Eye (tissue), 1 donor: ENCODE measurements around the gene GRIK3.

Experiments
- DNase-seq: peaks from one replicate; pipeline ENCODE4 v3.0.0-alpha.2; 2015

Gene GRIK3

GRCh38 chr1:36975642-36976041 is 58.7 kb downstream of the GRIK3 start:
- no peak for DNase-seq

GRCh38 chr1:36973056-36973455 is 61.3 kb downstream of the GRIK3 start:
- DNase-seq: no peak

GRCh38 chr1:36971852-36972618 is 62.3 kb downstream of the GRIK3 start:
- DNase-seq: no peak

- DNase-seq: no peak
Measured at GRCh38 chr1:36968730-36969129, 65.6 kb downstream of the GRIK3 start.

GRCh38 chr1:36966242-36966641 is 68.1 kb downstream of the GRIK3 start:
- DNase-seq: peak; percentile 53

GRCh38 chr1:36965275-36966159 is 68.8 kb downstream of the GRIK3 start:
- DNase-seq: no peak

- DNase-seq: no peak
Measured at GRCh38 chr1:36964830-36965229, 69.5 kb downstream of the GRIK3 start.

- peak; percentile 54 for DNase-seq
Measured at GRCh38 chr1:36963006-36963405, 71.3 kb downstream of the GRIK3 start.

- no peak for DNase-seq
Measured at GRCh38 chr1:36961062-36961615, 73.2 kb downstream of the GRIK3 start.

- no peak for DNase-seq
Measured at GRCh38 chr1:36956570-36956969, 77.7 kb downstream of the GRIK3 start.

- no peak for DNase-seq
Measured at GRCh38 chr1:36955016-36955415, 79.3 kb downstream of the GRIK3 start.

- DNase-seq: no peak
Measured at GRCh38 chr1:36953061-36953460, 81.3 kb downstream of the GRIK3 start.

GRCh38 chr1:36951761-36952160 is 82.6 kb downstream of the GRIK3 start:
- peak; percentile 44 for DNase-seq

GRCh38 chr1:36951292-36951750 is 83.0 kb downstream of the GRIK3 start:
- DNase-seq: peak; percentile 86

- no peak for DNase-seq
Measured at GRCh38 chr1:36950604-36951291, 83.6 kb downstream of the GRIK3 start.

- DNase-seq: no peak
Measured at GRCh38 chr1:36948606-36949005, 85.7 kb downstream of the GRIK3 start.

- no peak for DNase-seq
Measured at GRCh38 chr1:36948147-36948546, 86.2 kb downstream of the GRIK3 start.

GRCh38 chr1:36947384-36947783 is 86.9 kb downstream of the GRIK3 start:
- DNase-seq: no peak

- DNase-seq: peak; percentile 59
Measured at GRCh38 chr1:36944883-36945282, 89.4 kb downstream of the GRIK3 start.

- no peak for DNase-seq
Measured at GRCh38 chr1:36942148-36942547, 92.2 kb downstream of the GRIK3 start.

- no peak for DNase-seq
Measured at GRCh38 chr1:36941316-36941978, 92.9 kb downstream of the GRIK3 start.

- no peak for DNase-seq
Measured at GRCh38 chr1:36938819-36939218, 95.5 kb downstream of the GRIK3 start.
